ENCODE results near the gene IL11.
A peak's percentile ranks its signal among the peaks of the same experiment; 100 is the strongest.

The IL11 gene

DNA sequence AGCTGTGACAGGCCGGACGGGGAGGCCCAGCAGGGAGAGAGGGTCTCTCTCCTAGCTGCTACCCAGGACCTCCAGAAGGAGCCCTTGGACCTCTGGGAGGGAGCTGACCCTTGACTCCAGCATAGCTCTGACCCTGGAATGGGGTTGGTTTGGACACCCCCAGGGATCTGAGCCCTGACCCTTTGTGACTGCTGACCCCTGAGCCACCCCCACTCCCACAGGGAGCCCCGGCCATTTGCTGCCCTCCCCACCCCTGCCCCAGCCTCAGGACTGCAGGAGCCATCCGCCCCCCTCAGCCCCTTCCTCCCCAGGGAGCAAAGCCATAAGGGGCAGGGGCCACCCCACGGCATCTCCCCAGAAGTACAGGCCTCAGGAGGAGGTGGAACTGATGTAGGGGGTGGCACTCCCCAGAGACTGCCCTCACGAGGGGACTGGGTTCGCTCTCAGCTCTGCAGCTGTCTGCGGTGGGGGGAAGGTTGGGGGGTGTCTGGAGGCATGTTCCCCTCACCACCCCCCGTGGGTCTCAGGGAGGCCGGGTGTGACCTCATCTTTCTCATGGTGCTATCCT, 22.7 kb downstream of the IL11 start:
- TF ChIP-seq, protein P1, sequence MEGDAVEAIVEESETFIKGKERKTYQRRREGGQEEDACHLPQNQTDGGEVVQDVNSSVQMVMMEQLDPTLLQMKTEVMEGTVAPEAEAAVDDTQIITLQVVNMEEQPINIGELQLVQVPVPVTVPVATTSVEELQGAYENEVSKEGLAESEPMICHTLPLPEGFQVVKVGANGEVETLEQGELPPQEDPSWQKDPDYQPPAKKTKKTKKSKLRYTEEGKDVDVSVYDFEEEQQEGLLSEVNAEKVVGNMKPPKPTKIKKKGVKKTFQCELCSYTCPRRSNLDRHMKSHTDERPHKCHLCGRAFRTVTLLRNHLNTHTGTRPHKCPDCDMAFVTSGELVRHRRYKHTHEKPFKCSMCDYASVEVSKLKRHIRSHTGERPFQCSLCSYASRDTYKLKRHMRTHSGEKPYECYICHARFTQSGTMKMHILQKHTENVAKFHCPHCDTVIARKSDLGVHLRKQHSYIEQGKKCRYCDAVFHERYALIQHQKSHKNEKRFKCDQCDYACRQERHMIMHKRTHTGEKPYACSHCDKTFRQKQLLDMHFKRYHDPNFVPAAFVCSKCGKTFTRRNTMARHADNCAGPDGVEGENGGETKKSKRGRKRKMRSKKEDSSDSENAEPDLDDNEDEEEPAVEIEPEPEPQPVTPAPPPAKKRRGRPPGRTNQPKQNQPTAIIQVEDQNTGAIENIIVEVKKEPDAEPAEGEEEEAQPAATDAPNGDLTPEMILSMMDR (IDR thresholded peaks at IDR 0.05; ENCODE audit: insufficient read depth, low read depth, low read length, missing control alignments): no peak
- no peak for DNase-seq (ENCODE audit: low read depth)
- H3K4me3 ChIP-seq (ENCODE audit: low read length): no peak overlapping the region

DNA sequence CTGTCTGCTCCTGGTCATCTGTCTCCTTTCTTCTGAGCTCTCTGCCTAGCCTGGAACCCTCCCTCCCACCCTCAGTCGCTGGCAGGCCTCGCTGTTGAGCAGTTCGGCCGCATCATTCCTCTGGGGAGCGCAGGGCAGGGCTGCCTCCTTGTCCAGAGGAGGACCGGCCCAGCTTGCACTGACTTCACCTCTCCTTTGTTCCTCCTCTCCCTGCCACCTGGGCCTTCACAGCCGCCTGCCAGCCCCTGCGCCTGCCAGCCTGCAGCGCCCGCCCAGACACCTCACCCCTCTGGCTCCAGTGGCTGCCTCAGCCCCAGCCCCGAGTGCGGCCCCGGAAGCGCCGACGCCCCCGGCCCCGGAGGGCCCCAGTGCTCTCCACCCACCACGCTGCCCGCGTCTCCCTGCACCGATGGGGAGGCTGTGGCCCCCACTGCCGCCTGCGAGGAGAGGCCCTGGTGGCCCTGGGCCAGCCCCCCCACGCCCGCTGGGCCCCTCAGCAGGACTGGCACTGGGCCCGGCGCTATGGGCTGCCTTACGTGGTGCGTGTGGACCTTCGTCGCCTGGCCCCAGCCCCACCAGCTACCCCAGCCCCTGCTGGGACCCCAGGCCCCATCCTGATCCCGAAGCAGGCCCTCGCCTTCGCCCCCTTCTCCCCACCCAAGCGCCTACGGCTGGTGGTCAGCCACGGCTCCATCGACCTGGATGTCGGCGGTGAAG, 23.4 kb downstream of the IL11 start:
- TF ChIP-seq, protein P1 (IDR thresholded peaks at IDR 0.05; ENCODE audit: insufficient read depth, low read depth, low read length, missing control alignments): no peak
- no peak overlapping the region for H3K4me3 ChIP-seq (ENCODE audit: low read length)
- no peak for DNase-seq (ENCODE audit: low read depth)

DNA sequence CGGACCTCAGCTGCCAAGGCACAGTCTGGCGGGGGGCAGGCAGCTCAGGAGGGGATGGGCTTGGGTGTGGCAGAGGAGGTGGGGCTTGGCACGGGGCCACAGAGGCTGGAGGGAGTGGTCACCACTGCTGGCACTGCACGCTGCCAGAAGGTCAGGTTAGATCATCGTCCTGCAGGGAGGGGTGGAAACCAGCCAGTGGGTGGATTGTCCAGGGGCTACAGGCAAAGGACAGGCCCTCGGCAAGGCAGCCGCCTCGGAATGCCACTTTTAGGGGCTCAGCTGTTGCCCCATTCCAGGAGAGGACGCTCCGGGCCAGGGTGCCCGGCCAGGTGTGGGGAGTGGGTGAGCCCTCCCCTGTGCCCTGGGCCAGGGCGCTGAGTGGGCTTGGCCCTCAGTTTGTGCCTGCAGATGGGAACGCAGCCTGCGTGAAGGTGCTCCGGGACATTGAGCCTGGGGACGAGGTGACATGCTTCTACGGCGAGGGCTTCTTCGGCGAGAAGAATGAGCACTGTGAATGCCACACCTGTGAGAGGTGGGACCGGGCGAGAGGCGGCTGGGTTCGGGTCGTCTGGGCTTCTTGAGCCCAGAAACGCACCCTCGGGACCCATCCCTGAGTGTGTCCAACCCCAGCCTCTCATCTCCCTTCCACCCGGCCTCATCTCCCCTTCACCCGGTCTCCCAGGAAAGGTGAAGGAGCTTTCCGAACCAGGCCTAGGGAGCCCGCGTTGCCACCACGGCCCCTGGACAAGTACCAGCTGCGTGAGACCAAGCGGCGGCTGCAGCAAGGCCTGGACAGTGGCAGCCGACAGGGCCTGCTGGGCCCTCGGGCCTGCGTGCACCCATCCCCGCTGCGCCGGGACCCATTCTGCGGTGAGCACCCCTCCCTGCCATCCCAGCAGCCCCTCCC, 24.2 kb downstream of the IL11 start:
- TF ChIP-seq, protein P1 (IDR thresholded peaks at IDR 0.05; ENCODE audit: insufficient read depth, low read depth, low read length, missing control alignments): no peak
- DNase-seq (ENCODE audit: low read depth): no peak
- H3K4me3 ChIP-seq (ENCODE audit: low read length): no peak overlapping the region

DNA sequence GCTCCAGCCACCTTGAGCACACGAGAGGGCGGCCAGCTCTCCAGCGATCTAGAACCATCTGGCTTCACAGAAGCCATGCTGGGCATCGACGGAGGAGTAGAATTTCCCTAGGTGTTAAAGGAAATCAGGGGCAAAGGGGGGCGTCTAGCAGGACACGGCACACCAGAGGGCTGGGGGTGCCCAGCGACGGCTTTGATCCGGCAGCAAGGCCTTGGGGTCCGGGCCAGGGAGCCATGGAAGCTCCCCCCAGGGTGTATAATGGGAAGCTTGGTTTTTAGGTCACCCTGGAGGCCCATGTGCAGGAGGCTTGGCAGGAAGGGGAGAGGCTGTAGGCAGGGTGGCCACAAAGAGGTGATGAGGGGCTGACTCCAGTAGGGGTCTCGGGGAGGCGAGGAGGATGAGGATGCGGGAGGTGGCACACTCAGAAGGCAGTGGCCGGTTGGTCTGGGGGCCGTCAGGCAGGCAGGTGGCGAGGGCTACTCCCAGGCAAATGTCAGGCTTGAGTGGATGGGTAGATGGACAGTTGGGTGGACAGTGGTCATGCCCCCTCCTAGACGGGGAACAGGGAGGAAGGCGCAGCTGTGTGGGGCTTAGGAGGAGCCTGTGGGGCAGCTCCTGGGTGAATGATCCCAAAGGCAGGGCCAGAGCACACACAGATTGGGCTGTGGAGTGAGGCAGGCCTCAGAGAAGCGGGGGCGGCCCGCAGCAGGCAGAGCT, 25.0 kb downstream of the IL11 start:
- no peak overlapping the region for H3K4me3 ChIP-seq (ENCODE audit: low read length)
- TF ChIP-seq, protein P1 (IDR thresholded peaks at IDR 0.05; ENCODE audit: insufficient read depth, low read depth, low read length, missing control alignments): no peak
- no peak for DNase-seq (ENCODE audit: low read depth)

DNA sequence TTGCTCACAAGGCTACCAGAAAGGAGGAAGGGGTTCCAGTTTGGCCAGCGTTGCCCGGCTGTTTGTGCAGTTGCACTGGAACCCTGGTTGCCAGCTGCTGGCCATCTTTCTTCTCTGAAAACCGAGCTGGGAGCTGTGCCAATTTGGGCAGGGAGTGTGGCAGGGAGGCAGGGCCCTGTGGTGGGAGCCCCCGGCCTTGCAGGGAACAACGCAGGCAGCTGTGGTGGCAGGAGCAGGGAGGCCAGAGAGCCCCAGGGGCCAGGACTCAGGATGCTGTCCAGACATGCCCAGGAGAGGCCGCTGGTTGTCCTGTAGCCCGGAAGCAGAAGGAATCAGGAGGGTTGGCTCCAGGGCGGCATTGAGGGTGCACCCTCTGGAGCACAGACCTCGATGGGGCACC, 25.8 kb downstream of the IL11 start:
- TF ChIP-seq, protein P1 (IDR thresholded peaks at IDR 0.05; ENCODE audit: insufficient read depth, low read depth, low read length, missing control alignments): peak; percentile 2
- H3K4me3 ChIP-seq (ENCODE audit: low read length): no peak overlapping the region
- DNase-seq (ENCODE audit: low read depth): peak; percentile 63

DNA sequence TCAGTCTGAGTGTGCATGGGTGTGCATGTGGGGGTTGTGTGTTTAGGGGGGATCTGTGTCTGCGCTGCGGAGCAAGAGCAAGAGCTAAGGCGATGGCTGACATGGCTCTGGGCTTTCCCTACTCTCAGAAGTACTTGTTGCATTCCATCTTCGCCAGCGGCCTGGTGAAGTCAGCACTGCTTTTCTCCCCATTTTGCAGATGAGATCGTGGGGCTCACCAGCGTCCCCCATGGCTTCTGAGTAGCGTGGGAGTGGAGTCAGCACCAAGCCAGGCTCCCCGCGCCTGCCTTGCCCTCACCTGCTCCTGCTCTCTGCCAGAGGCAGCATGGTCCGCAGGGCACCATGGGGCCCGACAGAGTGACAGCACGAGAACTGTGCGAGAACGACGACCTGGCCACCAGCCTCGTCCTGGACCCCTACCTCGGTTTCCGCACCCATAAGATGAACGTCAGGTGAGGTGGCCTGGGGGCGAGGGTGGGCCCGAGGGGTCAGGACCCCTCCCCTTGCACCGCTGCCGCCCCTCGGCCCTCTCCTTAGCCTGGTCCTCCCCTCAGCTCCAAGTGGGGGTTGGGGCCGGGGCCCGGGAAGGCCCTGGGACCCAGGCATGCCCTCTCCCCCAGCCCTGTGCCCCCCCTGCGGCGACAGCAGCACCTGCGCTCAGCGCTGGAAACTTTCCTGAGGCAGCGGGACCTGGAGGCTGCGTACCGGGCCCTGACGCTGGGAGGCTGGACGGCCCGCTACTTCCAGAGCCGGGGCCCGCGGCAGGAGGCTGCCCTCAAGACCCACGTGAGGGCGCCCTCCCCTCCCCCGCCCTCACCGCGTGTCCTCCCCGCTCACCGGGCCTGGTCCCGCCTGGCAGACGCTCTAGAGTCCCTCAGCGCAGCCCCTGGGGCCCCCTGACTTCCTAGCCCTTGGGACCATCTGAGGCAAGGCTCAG, 28.4 kb downstream of the IL11 start:
- peak overlapping the region; percentile 94 for H3K4me3 ChIP-seq (ENCODE audit: low read length)
- no peak for DNase-seq (ENCODE audit: low read depth)
- TF ChIP-seq, protein P1 (IDR thresholded peaks at IDR 0.05; ENCODE audit: insufficient read depth, low read depth, low read length, missing control alignments): no peak

Data from epithelial cell of esophagus (primary cell).